GM23338 (cell line): ENCODE data around the gene TRIM71. TPM values are rescaled to one million over a fixed set of nuclear protein-coding genes. Genes with fewer than 3 reads are reported as not detected.
A peak's percentile ranks its signal among the peaks of the same experiment; 100 is the strongest.

Experiments
- ATAC-seq: fragments of 200-7000 bp; cut with Tn5 transposase; 3 replicates; pipeline ENCODE4 v1.9.1; 2020
- DNase-seq: peaks from one replicate; pipeline ENCODE4 v3.0.0-alpha.2; 2015; ENCODE audit warnings: low spot score
- H2AFZ ChIP-seq: fragments of 200-600 bp; sonication (generic); 2 replicates; pipeline ENCODE4 v1.8.0; 2016; ENCODE audit warnings: antibody characterized with exemption, mild to moderate bottlenecking, moderate library complexity
- H3F3A ChIP-seq: fragments of 200-600 bp; sonication (generic); replicated peaks from 2 replicates; pipeline ENCODE4 v1.8.0; 2017; ENCODE audit warnings: antibody characterized with exemption, mixed run types, low read depth
- H3K27ac ChIP-seq: fragments of 200-600 bp; sonication (generic); 2 replicates; pipeline ENCODE4 v1.6.1; 2016; ENCODE audit warnings: low read depth
- H3K27me3 ChIP-seq: fragments of 200-600 bp; sonication (generic); 2 replicates; pipeline ENCODE4 v1.8.0; 2016; ENCODE audit warnings: mild to moderate bottlenecking, mixed run types, moderate library complexity; ENCODE audit not compliant: insufficient read depth
- H3K36me3 ChIP-seq: fragments of 200-600 bp; sonication (generic); 2 replicates; pipeline ENCODE4 v1.8.0; 2016; ENCODE audit warnings: mild to moderate bottlenecking; ENCODE audit not compliant: insufficient read depth
- H3K4me1 ChIP-seq: fragments of 200-600 bp; sonication (generic); 2 replicates; pipeline ENCODE4 v1.8.0; 2016; ENCODE audit warnings: mild to moderate bottlenecking, moderate library complexity; ENCODE audit not compliant: insufficient read depth
- H3K4me2 ChIP-seq: fragments of 200-600 bp; sonication (generic); 2 replicates; pipeline ENCODE4 v1.7.1; 2017; ENCODE audit warnings: mixed run types
- H3K4me3 ChIP-seq: fragments of 200-600 bp; sonication (generic); 2 replicates; pipeline ENCODE4 v1.6.1; 2016; ENCODE audit warnings: mixed run types
- H3K79me2 ChIP-seq: fragments of 200-600 bp; sonication (generic); replicated peaks from 2 replicates; pipeline ENCODE4 v1.8.0; 2017; ENCODE audit warnings: mild to moderate bottlenecking; ENCODE audit not compliant: insufficient read depth
- H3K9me2 ChIP-seq: fragments of 200-600 bp; sonication (generic); 2 replicates; pipeline ENCODE4 v1.8.0; 2017; ENCODE audit not compliant: insufficient read depth
- H4K20me1 ChIP-seq: fragments of 200-600 bp; sonication (generic); replicated peaks from 2 replicates; pipeline ENCODE4 v1.8.0; 2017; ENCODE audit warnings: mild to moderate bottlenecking; ENCODE audit not compliant: insufficient read depth
- H3K27ac Mint-ChIP-seq: 2 replicates; pipeline ENCODE4 v1.8.0; 2020; ENCODE audit warnings: inconsistent platforms, mild to moderate bottlenecking, moderate library complexity, mixed read lengths
- H3K27me3 Mint-ChIP-seq: 3 replicates; pipeline ENCODE4 v1.8.0; 2022; ENCODE audit warnings: low read depth, mild to moderate bottlenecking, moderate library complexity, mixed read lengths, inconsistent platforms; ENCODE audit not compliant: insufficient read depth, poor library complexity
- H3K36me3 Mint-ChIP-seq: 3 replicates; pipeline ENCODE4 v1.8.0; 2021; ENCODE audit warnings: low read depth, mild to moderate bottlenecking, inconsistent platforms, moderate library complexity, mixed read lengths
- H3K4me1 Mint-ChIP-seq: 3 replicates; pipeline ENCODE4 v1.8.0; 2020; ENCODE audit warnings: mild to moderate bottlenecking, inconsistent platforms, mixed read lengths
- H3K4me3 Mint-ChIP-seq: 3 replicates; pipeline ENCODE4 v1.8.0; 2021; ENCODE audit warnings: moderate library complexity, mild to moderate bottlenecking, inconsistent platforms, mixed read lengths
- H3K9me3 Mint-ChIP-seq: 3 replicates; pipeline ENCODE4 v1.8.0; 2020; ENCODE audit warnings: moderate library complexity, mild to moderate bottlenecking, inconsistent platforms, mixed read lengths
- POLR2AphosphoS5 ChIP-seq: IDR thresholded peaks from 2 replicates; pipeline ENCODE4 v1.6.1; 2016; ENCODE audit warnings: antibody characterized with exemption, low read depth
- polyA plus RNA-seq: library from polyadenylated mRNA; unstranded; fragments of >200 nt; fragmentation: Nextera tagmentation; extraction: Ambion mirVana; gene quantifications from 2 replicates; pipeline ENCODE4 v1.2.1, GENCODE V29; 2016
- total RNA-seq: library from RNA; depleted of rRNA; stranded (reverse); fragments of >200 nt; shearing (Covaris generic); gene quantifications from 2 replicates; pipeline ENCODE4 v1.2.3, GENCODE V29; 2014
- TF ChIP-seq, protein P1 (sequence below): fragments of 250-450 bp; sonication (Bioruptor Pico); IDR thresholded peaks from 2 replicates; pipeline ENCODE4 v1.5.0; 2020; ENCODE audit warnings: mild to moderate bottlenecking, moderate library complexity
- TF ChIP-seq, protein P2 (sequence below), 2 experiments: fragments of 200-600 bp in 1 of 2; sonication (generic) in 1 of 2; conservative IDR thresholded peaks; 2 replicates each; pipeline versions ENCODE4 v1.5.1 to v1.6.1; 2016 to 2017; ENCODE audit warnings: antibody characterized with exemption in 2 of 2, low read depth in 2 of 2, mild to moderate bottlenecking in 2 of 2, moderate library complexity in 1 of 2
- TF ChIP-seq, protein P3 (sequence below): IDR thresholded peaks from one replicate; pipeline ENCODE4 v1.6.1; 2018; ENCODE audit warnings: antibody characterized with exemption; ENCODE audit not compliant: unreplicated experiment

TRIM71 gene
- total and polyA plus RNA-seq, 2 experiments from 2014 or later: 71.5 to 346 TPM

DNA sequence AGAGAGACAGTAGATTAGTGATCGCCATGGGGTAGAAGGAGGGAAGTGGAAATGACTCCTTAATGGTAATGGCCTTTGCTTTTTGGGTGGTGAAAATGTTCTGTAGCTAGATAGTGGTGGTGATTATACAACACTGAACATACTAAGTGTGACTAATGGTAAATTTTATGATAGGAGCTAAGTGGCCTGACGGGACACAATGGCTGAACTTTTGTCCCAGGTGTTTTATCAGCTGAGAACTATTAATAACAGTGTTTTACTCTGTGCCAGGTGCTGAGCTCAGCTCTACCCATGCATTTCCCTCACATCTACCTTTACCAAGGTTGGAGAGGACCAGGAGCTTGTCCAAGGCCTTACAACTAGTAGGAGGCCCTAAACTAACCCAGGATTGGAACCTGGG lies 66.8 kb downstream of the TRIM71 start (continued):
- TF ChIP-seq, protein P1, sequence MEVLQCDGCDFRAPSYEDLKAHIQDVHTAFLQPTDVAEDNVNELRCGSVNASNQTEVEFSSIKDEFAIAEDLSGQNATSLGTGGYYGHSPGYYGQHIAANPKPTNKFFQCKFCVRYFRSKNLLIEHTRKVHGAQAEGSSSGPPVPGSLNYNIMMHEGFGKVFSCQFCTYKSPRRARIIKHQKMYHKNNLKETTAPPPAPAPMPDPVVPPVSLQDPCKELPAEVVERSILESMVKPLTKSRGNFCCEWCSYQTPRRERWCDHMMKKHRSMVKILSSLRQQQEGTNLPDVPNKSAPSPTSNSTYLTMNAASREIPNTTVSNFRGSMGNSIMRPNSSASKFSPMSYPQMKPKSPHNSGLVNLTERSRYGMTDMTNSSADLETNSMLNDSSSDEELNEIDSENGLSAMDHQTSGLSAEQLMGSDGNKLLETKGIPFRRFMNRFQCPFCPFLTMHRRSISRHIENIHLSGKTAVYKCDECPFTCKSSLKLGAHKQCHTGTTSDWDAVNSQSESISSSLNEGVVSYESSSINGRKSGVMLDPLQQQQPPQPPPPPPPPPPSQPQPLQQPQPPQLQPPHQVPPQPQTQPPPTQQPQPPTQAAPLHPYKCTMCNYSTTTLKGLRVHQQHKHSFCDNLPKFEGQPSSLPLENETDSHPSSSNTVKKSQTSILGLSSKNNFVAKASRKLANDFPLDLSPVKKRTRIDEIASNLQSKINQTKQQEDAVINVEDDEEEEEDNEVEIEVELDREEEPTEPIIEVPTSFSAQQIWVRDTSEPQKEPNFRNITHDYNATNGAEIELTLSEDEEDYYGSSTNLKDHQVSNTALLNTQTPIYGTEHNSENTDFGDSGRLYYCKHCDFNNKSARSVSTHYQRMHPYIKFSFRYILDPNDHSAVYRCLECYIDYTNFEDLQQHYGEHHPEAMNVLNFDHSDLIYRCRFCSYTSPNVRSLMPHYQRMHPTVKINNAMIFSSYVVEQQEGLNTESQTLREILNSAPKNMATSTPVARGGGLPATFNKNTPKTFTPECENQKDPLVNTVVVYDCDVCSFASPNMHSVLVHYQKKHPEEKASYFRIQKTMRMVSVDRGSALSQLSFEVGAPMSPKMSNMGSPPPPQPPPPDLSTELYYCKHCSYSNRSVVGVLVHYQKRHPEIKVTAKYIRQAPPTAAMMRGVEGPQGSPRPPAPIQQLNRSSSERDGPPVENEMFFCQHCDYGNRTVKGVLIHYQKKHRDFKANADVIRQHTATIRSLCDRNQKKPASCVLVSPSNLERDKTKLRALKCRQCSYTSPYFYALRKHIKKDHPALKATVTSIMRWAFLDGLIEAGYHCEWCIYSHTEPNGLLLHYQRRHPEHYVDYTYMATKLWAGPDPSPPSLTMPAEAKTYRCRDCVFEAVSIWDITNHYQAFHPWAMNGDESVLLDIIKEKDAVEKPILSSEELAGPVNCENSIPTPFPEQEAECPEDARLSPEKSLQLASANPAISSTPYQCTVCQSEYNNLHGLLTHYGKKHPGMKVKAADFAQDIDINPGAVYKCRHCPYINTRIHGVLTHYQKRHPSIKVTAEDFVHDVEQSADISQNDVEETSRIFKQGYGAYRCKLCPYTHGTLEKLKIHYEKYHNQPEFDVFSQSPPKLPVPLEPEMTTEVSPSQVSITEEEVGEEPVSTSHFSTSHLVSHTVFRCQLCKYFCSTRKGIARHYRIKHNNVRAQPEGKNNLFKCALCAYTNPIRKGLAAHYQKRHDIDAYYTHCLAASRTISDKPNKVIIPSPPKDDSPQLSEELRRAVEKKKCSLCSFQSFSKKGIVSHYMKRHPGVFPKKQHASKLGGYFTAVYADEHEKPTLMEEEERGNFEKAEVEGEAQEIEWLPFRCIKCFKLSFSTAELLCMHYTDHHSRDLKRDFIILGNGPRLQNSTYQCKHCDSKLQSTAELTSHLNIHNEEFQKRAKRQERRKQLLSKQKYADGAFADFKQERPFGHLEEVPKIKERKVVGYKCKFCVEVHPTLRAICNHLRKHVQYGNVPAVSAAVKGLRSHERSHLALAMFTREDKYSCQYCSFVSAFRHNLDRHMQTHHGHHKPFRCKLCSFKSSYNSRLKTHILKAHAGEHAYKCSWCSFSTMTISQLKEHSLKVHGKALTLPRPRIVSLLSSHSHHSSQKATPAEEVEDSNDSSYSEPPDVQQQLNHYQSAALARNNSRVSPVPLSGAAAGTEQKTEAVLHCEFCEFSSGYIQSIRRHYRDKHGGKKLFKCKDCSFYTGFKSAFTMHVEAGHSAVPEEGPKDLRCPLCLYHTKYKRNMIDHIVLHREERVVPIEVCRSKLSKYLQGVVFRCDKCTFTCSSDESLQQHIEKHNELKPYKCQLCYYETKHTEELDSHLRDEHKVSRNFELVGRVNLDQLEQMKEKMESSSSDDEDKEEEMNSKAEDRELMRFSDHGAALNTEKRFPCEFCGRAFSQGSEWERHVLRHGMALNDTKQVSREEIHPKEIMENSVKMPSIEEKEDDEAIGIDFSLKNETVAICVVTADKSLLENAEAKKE (CRISPR knock-in tag): no peak
- TF ChIP-seq, protein P2, sequence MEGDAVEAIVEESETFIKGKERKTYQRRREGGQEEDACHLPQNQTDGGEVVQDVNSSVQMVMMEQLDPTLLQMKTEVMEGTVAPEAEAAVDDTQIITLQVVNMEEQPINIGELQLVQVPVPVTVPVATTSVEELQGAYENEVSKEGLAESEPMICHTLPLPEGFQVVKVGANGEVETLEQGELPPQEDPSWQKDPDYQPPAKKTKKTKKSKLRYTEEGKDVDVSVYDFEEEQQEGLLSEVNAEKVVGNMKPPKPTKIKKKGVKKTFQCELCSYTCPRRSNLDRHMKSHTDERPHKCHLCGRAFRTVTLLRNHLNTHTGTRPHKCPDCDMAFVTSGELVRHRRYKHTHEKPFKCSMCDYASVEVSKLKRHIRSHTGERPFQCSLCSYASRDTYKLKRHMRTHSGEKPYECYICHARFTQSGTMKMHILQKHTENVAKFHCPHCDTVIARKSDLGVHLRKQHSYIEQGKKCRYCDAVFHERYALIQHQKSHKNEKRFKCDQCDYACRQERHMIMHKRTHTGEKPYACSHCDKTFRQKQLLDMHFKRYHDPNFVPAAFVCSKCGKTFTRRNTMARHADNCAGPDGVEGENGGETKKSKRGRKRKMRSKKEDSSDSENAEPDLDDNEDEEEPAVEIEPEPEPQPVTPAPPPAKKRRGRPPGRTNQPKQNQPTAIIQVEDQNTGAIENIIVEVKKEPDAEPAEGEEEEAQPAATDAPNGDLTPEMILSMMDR (conservative IDR thresholded peaks at IDR 0.05; ENCODE audit: low read depth in 2 of 2): no peak

DNA sequence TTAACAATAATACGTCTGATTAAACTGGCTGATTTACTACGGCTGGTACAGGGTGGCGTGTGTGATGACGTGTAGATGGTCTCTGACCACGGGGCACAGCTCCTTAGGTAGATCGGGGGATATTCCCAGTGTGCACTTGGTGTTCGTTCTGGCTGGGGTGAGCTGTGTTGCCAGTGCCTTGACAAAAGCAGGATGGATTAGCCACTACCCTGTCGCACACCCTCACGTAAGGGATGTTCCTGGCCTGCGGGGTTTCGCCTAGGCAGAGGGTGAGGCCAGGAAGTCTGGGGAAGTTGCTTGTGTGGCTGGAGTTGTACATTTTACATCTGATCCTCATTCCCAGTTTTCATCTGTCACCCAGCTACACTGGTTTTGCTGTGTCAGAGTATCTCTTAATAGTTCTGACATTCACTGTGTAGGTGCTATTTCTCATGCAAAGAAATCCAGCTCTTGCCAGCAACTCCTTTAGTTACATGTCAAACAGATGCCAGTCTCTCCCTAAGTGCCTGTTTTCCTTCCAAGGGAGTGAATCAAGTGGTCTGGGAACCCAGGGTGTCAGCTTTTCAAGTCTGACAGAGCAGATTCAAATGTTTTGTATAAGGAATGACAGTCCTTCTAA lies 67.6 kb downstream of the TRIM71 start:
- H3K36me3 ChIP-seq: peaks cover 42% of the 10 kb centered on the region
- Mint-ChIP-seq H3K4me3 (0 out of 3 replicates have a peak overlapping the region, but pooled peaks have one; percentile 0), H3K9me3 (no peaks in the 10 kb centered on the region; the same call in 2 of the 3 replicates), H3K36me3 (peaks cover 90% of the 10 kb centered on the region), H3K27me3 (peaks cover 29% of the 10 kb centered on the region), H3K4me1 (peaks cover 81% of the 10 kb centered on the region), H3K27ac (peak overlapping the region; percentile 14; the same call in 1 of the 2 replicates)
- no peaks in the 10 kb centered on the region for H3K9me2 ChIP-seq
- no peaks in the 10 kb centered on the region for H3K27me3 ChIP-seq
- peaks cover 89% of the 10 kb centered on the region for H4K20me1 ChIP-seq
- ATAC-seq (no peak; the same call in 2 of the 3 replicates), DNase-seq (no peak)
- H3K4me2 ChIP-seq: no peak overlapping the region
- peaks cover 45% of the 10 kb centered on the region for H3K4me1 ChIP-seq
- peaks cover 100% of the 10 kb centered on the region for H3K79me2 ChIP-seq
- H3F3A ChIP-seq: peaks cover 67% of the 10 kb centered on the region
- no peak overlapping the region for H2AFZ ChIP-seq
- peak; percentile 30; the same call in 1 of the 2 replicates for TF ChIP-seq POLR2AphosphoS5
- TF ChIP-seq, protein P3, sequence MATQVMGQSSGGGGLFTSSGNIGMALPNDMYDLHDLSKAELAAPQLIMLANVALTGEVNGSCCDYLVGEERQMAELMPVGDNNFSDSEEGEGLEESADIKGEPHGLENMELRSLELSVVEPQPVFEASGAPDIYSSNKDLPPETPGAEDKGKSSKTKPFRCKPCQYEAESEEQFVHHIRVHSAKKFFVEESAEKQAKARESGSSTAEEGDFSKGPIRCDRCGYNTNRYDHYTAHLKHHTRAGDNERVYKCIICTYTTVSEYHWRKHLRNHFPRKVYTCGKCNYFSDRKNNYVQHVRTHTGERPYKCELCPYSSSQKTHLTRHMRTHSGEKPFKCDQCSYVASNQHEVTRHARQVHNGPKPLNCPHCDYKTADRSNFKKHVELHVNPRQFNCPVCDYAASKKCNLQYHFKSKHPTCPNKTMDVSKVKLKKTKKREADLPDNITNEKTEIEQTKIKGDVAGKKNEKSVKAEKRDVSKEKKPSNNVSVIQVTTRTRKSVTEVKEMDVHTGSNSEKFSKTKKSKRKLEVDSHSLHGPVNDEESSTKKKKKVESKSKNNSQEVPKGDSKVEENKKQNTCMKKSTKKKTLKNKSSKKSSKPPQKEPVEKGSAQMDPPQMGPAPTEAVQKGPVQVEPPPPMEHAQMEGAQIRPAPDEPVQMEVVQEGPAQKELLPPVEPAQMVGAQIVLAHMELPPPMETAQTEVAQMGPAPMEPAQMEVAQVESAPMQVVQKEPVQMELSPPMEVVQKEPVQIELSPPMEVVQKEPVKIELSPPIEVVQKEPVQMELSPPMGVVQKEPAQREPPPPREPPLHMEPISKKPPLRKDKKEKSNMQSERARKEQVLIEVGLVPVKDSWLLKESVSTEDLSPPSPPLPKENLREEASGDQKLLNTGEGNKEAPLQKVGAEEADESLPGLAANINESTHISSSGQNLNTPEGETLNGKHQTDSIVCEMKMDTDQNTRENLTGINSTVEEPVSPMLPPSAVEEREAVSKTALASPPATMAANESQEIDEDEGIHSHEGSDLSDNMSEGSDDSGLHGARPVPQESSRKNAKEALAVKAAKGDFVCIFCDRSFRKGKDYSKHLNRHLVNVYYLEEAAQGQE: no peak
- H3K4me3 ChIP-seq: no peak overlapping the region
- H3K27ac ChIP-seq: peak overlapping the region; percentile 85
